Spleen (tissue), 11 donors: ENCODE results near the gene GRIK4. TPM values are rescaled to one million over a fixed set of nuclear protein-coding genes. Genes with fewer than 3 reads are reported as not detected.

Experiments
- DNase-seq: peaks from one replicate; pipeline ENCODE4 v3.0.0-alpha.2; 2020
- H3K27ac ChIP-seq, 8 donors: fragments of 200-600 bp; sonication (generic) in 7 of 8; 1 replicate in 4 of 8; 2 replicates in 4 of 8; pipeline versions ENCODE4 v1.5.0 to v1.8.0; 2016 to 2021; ENCODE audit warnings: inconsistent platforms in 4 of 8, mild to moderate bottlenecking in 4 of 8, moderate library complexity in 1 of 8
- H3K27me3 ChIP-seq, 7 donors: fragments of 200-600 bp; sonication (generic) in 6 of 7; replicated peaks in 1 of 7; 1 replicate in 4 of 7; 2 replicates in 3 of 7; pipeline versions ENCODE4 v1.5.0 to v1.8.0; 2016 to 2021; ENCODE audit warnings: inconsistent platforms in 3 of 7, mild to moderate bottlenecking in 1 of 7
- H3K36me3 ChIP-seq, 6 donors: fragments of 200-600 bp; sonication (generic) in 5 of 6; 1 replicate in 4 of 6; 2 replicates in 2 of 6; pipeline versions ENCODE4 v1.5.0 to v1.8.0; 2016 to 2021; ENCODE audit warnings: inconsistent platforms in 2 of 6
- H3K4me1 ChIP-seq, 6 donors: fragments of 200-600 bp; sonication (generic) in 5 of 6; 1 replicate in 3 of 6; 2 replicates in 3 of 6; pipeline versions ENCODE4 v1.5.0 to v1.8.0; 2016 to 2021; ENCODE audit warnings: inconsistent platforms in 3 of 6
- H3K4me3 ChIP-seq, 8 donors: fragments of 200-600 bp; sonication (generic) in 7 of 8; 1 replicate in 4 of 8; 2 replicates in 4 of 8; pipeline versions ENCODE4 v1.5.0 to v1.8.0; 2016 to 2021; ENCODE audit warnings: inconsistent platforms in 4 of 8, mild to moderate bottlenecking in 4 of 8, moderate library complexity in 2 of 8
- H3K9me3 ChIP-seq, 8 donors: fragments of 200-600 bp; sonication (generic) in 7 of 8; 1 replicate in 4 of 8; 2 replicates in 4 of 8; pipeline versions ENCODE4 v1.5.0 to v1.8.0; 2016 to 2021; ENCODE audit warnings: inconsistent platforms in 4 of 8
- CTCF ChIP-seq, 11 experiments: fragments of 200-600 bp in 7 of 11; fragments of 450-650 bp in 4 of 11; sonication (generic) in 4 of 11; IDR thresholded peaks in 8 of 11; conservative IDR thresholded peaks in 3 of 11; 1 replicate in 7 of 11; 2 replicates in 4 of 11; pipeline versions ENCODE4 v1.4.0 to v1.8.0; 2016 to 2021; ENCODE audit warnings: antibody characterized with exemption in 11 of 11, inconsistent platforms in 4 of 11, mild to moderate bottlenecking in 1 of 11
- POLR2A ChIP-seq, 3 donors: fragments of 450-650 bp; IDR thresholded peaks; one replicate each; pipeline ENCODE4 v1.5.1; 2017; ENCODE audit warnings: antibody characterized with exemption in 3 of 3, mild to moderate bottlenecking in 1 of 3
- POLR2AphosphoS5 ChIP-seq, 3 donors: sonication (generic); formaldehyde crosslinking; IDR thresholded peaks; one replicate each; pipeline ENCODE4 v1.5.1; 2017; ENCODE audit warnings: antibody characterized with exemption in 3 of 3
- WGBS, 5 donors: extraction: QIAGEN DNeasy Blood & Tissue Kit in 3 of 5; methylation state at CpG; one replicate each; pipeline versions ENCODE4 v1.1.5 to v1.1.7; 2013 to 2018; 5-methylcytosine and 5-hydroxymethylcytosine counted together
- intact Hi-C: fragments of 100-400 bp; cut with DNase I; formaldehyde crosslinking; loops from one replicate; pipeline ENCODE4 v1.15.0; 2023; ENCODE audit warnings: low total_unique reads
- polyA plus RNA-seq, 3 donors: library from polyadenylated mRNA; stranded (reverse); fragments of 200-250 nt; gene quantifications; one replicate each; pipeline ENCODE4 v1.2.1, GENCODE V29; 2013
- total RNA-seq, 7 donors: library from RNA; depleted of rRNA in 3 of 7; stranded (reverse); fragments of >200 nt in 3 of 7; fragmentation: NEBNext Ultra II Directional in 4 of 7; extraction: Animal tissue kit (Norgen Biotek cat#: 25700) in 4 of 7; gene quantifications; one replicate each; pipeline versions ENCODE4 v1.1.0 to v1.2.1, GENCODE V29; 2016 to 2021
- donor health status: healthy with polysubstance abuse.
- donor health status: DM: no; HTN: no; CAD: no; lungs with moderate emphysema.
- donor health status: DM: no; HTN: no; CAD: no.
- donor health status: Bipolar disorder and iron deficiency.
- donor health status: healthy.
- donor health status: DM: no; HTN: no; CAD: no.
- donor health status: DM: yes; HTN: yes; CAD: no.

Gene GRIK4
- total and polyA plus RNA-seq, 10 donors, result 0.04 to 2.4 (median 0.59) TPM

GRCh38 chr11:120839846-120840402, 328.4 kb downstream of the GRIK4 start:
- intact Hi-C loops, result no loop called here

DNA sequence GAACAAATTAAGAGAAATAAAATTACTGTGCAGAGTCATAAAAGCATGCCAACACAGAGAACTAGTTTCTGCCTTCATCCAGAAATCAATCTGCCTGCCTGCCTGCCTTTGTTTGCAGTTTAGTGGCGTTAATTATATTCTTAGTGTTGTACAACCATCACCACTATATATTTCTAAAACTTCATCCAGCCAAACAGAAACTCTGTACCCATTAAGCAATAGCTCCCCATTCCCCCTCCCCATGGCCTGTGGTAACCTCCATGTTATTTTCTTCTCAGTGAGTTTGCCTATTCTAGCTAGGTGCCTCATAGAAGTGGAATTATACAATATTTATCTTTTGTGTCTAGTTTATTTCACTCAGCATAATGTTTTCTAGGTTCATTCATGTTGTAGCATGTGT, 329.1 kb downstream of the GRIK4 start:
- 80 to 100% (median 93%) methylated on average over 1 of the region's 1 CpG for WGBS, 5 donors
- TF ChIP-seq POLR2A (IDR thresholded peaks at IDR 0.05), result no peak
- TF ChIP-seq POLR2AphosphoS5 (IDR thresholded peaks at IDR 0.05), result no peak
- no peak for TF ChIP-seq CTCF (IDR thresholded peaks at IDR 0.05 in 8 of 11, conservative IDR thresholded peaks at IDR 0.05 in 3 of 11)
- intact Hi-C loops, result no loop called here

More at GRCh38 chr11:120839846-120840402, 328.4 kb downstream of the GRIK4 start:
- no peak overlapping the region for H3K4me3 ChIP-seq
- DNase-seq, result no peak
- H3K36me3 ChIP-seq, result no peaks in the 10 kb centered on the region
- WGBS, 5 donors, result 43 to 62% (median 57%) methylated on average over 6 of the region's 6 CpGs
- H3K9me3 ChIP-seq, result no peaks in the 10 kb centered on the region
- peaks cover 0 to 9% (median 0%) of the 10 kb centered on the region in 7 donors for H3K27me3 ChIP-seq
- no peak overlapping the region for H3K27ac ChIP-seq
- TF ChIP-seq POLR2A (IDR thresholded peaks at IDR 0.05) (no peak), POLR2AphosphoS5 (IDR thresholded peaks at IDR 0.05) (no peak), CTCF (IDR thresholded peaks at IDR 0.05 in 8 of 11, conservative IDR thresholded peaks at IDR 0.05 in 3 of 11) (no peak)
- peaks cover 0 to 3% (median 0%) of the 10 kb centered on the region in 6 donors for H3K4me1 ChIP-seq

GRCh38 chr11:120841074-120841473, 329.5 kb downstream of the GRIK4 start:
- TF ChIP-seq POLR2AphosphoS5 (IDR thresholded peaks at IDR 0.05) (no peak), POLR2A (IDR thresholded peaks at IDR 0.05) (no peak), CTCF (IDR thresholded peaks at IDR 0.05 in 8 of 11, conservative IDR thresholded peaks at IDR 0.05 in 3 of 11) (no peak)
- 40 to 64% (median 44%) methylated on average over 2 of the region's 2 CpGs for WGBS, 5 donors
- H3K4me1 ChIP-seq, result peaks cover 0 to 3% (median 0%) of the 10 kb centered on the region in 6 donors

More for the DNA sequence above, 329.1 kb downstream of the GRIK4 start:
- Histone ChIP-seq H3K4me3 (no peak overlapping the region), H3K4me1 (peaks cover 0 to 3% (median 0%) of the 10 kb centered on the region in 6 donors), H3K9me3 (no peaks in the 10 kb centered on the region), H3K36me3 (no peaks in the 10 kb centered on the region), H3K27ac (no peak overlapping the region), H3K27me3 (peaks cover 0 to 2% (median 0%) of the 10 kb centered on the region in 7 donors)
- DNase-seq, result no peak

DNA sequence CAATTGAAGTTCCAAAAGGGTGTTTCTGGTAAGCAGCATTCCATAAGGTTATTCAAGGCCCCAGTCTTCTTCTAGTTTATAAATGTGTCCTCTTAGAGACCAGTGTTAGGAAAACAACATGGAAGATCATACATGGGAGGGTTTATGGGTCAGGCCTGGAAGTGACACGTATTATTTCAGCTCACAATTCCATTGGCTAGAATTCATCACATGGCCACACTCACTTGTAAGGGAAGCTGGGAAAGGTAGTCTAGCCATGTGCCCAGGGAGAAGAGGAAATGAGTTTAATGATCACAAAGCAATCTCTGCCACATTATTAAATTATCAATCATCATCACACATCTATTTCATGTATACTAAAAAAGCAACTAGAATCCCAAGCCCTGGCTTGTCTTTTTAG, 330.6 kb downstream of the GRIK4 start:
- TF ChIP-seq POLR2AphosphoS5 (IDR thresholded peaks at IDR 0.05) (no peak), POLR2A (IDR thresholded peaks at IDR 0.05) (no peak), CTCF (IDR thresholded peaks at IDR 0.05 in 8 of 11, conservative IDR thresholded peaks at IDR 0.05 in 3 of 11) (no peak)
- H3K27ac ChIP-seq, result no peak overlapping the region
- H3K27me3 ChIP-seq, result no peaks in the 10 kb centered on the region
- peaks cover 0 to 3% (median 0%) of the 10 kb centered on the region in 6 donors for H3K4me1 ChIP-seq
- intact Hi-C loops, result no loop called here
- no peak for DNase-seq
- H3K4me3 ChIP-seq, result no peak overlapping the region
- H3K36me3 ChIP-seq, result no peaks in the 10 kb centered on the region
- no peaks in the 10 kb centered on the region for H3K9me3 ChIP-seq
- 75 to 95% (median 85%) methylated on average over 1 of the region's 1 CpG for WGBS, 5 donors

More at GRCh38 chr11:120841074-120841473, 329.5 kb downstream of the GRIK4 start:
- Histone ChIP-seq H3K4me3 (no peak overlapping the region), H3K36me3 (no peaks in the 10 kb centered on the region), H3K27ac (no peak overlapping the region), H3K9me3 (no peaks in the 10 kb centered on the region), H3K27me3 (no peaks in the 10 kb centered on the region)
- intact Hi-C loops, result no loop called here
- DNase-seq, result no peak
